KOPT-K1 (cell line): ENCODE results near the gene ZAR1L.
"Not testable (repeated sequence)": the region's sequence is repeated elsewhere in the genome, so short reads cannot be mapped to it uniquely, and the experiment has no call there.

Source experiments
- H3K27ac ChIP-seq: fragments of 200-600 bp; sonication (generic); 2 replicates; pipeline ENCODE4 v1.5.1; 2016; ENCODE audit warnings: antibody characterized with exemption, mild to moderate bottlenecking, low read depth, low read length; ENCODE audit not compliant: poor library complexity, severe bottlenecking
- H3K36me3 ChIP-seq: fragments of 200-600 bp; sonication (generic); 2 replicates; pipeline ENCODE4 v1.5.1; 2017; ENCODE audit warnings: antibody characterized with exemption, mild to moderate bottlenecking, low read length, moderate library complexity; ENCODE audit not compliant: insufficient read depth
- H3K9me3 ChIP-seq: fragments of 200-600 bp; sonication (generic); 2 replicates; pipeline ENCODE4 v1.5.1; 2017; ENCODE audit warnings: antibody characterized with exemption, low read length, mild to moderate bottlenecking; ENCODE audit not compliant: insufficient read depth, poor library complexity, severe bottlenecking

The ZAR1L gene

GRCh38 chr13:32315238-32316027 lies at the start of gene ZAR1L, which contains the start of gene BRCA2:
TSS of gene ZAR1L (minus strand) at chr13:32315363. CDS start at chr13:32311925, 3,438 bp downstream.
TSS of gene BRCA2 (plus strand) at chr13:32315508. CDS start at chr13:32316461, 953 bp downstream.
- H3K36me3 ChIP-seq = peaks cover 31% of the 10 kb centered on the region
- H3K9me3 ChIP-seq = no peaks in the 10 kb centered on the region
- peak within 1 kb of the TSS; percentile 88 for H3K27ac ChIP-seq

- Histone ChIP-seq H3K36me3 (peaks cover 97% of the 10 kb centered on the region), H3K27ac (no peak overlapping the region), H3K9me3 (no peaks in the 10 kb centered on the region)
Observed at GRCh38 chr13:32362574-32362973, 47.4 kb upstream of the ZAR1L start.

- H3K9me3 ChIP-seq, H3K27ac ChIP-seq: not testable (repeated sequence)
- H3K36me3 ChIP-seq = peaks cover 95% of the 10 kb centered on the region
Observed at GRCh38 chr13:32355935-32356334, 40.8 kb upstream of the ZAR1L start.

- Histone ChIP-seq H3K9me3 (no peaks in the 10 kb centered on the region), H3K36me3 (peaks cover 95% of the 10 kb centered on the region), H3K27ac (no peak overlapping the region)
Observed at GRCh38 chr13:32354040-32354439, 38.9 kb upstream of the ZAR1L start.

GRCh38 chr13:32350839-32351441 lies 35.8 kb upstream of the ZAR1L start:
- H3K36me3 ChIP-seq = peaks cover 95% of the 10 kb centered on the region
- not testable (repeated sequence) for H3K27ac ChIP-seq, H3K9me3 ChIP-seq

- peaks cover 11% of the 10 kb centered on the region for H3K9me3 ChIP-seq
- H3K36me3 ChIP-seq = peaks cover 94% of the 10 kb centered on the region
- H3K27ac ChIP-seq = no peak overlapping the region
Observed at GRCh38 chr13:32347651-32348050, 32.5 kb upstream of the ZAR1L start.

GRCh38 chr13:32340914-32341313 lies 25.8 kb upstream of the ZAR1L start:
- no peak overlapping the region for H3K27ac ChIP-seq
- H3K9me3 ChIP-seq = peaks cover 79% of the 10 kb centered on the region
- peaks cover 81% of the 10 kb centered on the region for H3K36me3 ChIP-seq

GRCh38 chr13:32334671-32335070 lies 19.5 kb upstream of the ZAR1L start:
- Histone ChIP-seq H3K27ac (no peak overlapping the region), H3K9me3 (peaks cover 75% of the 10 kb centered on the region), H3K36me3 (peaks cover 95% of the 10 kb centered on the region)

- peaks cover 100% of the 10 kb centered on the region for H3K36me3 ChIP-seq
- peaks cover 33% of the 10 kb centered on the region for H3K9me3 ChIP-seq
- H3K27ac ChIP-seq = no peak overlapping the region
Observed at GRCh38 chr13:32330441-32330840, 15.3 kb upstream of the ZAR1L start.

- Histone ChIP-seq H3K9me3 (no peaks in the 10 kb centered on the region), H3K36me3 (peaks cover 96% of the 10 kb centered on the region), H3K27ac (no peak overlapping the region)
Observed at GRCh38 chr13:32323912-32324311, 8.7 kb upstream of the ZAR1L start.

- H3K27ac ChIP-seq = no peak overlapping the region
- H3K9me3 ChIP-seq = no peaks in the 10 kb centered on the region
- H3K36me3 ChIP-seq = peaks cover 78% of the 10 kb centered on the region
Observed at GRCh38 chr13:32320528-32320927, 5.4 kb upstream of the ZAR1L start.

GRCh38 chr13:32317716-32318465 lies 2.7 kb upstream of the ZAR1L start:
- peaks cover 55% of the 10 kb centered on the region for H3K36me3 ChIP-seq
- no peak overlapping the region for H3K27ac ChIP-seq
- no peaks in the 10 kb centered on the region for H3K9me3 ChIP-seq

- peak overlapping the region; percentile 88 for H3K27ac ChIP-seq
- peaks cover 42% of the 10 kb centered on the region for H3K36me3 ChIP-seq
- H3K9me3 ChIP-seq = no peaks in the 10 kb centered on the region
Observed at GRCh38 chr13:32316501-32316900, 1.3 kb upstream of the ZAR1L start.

- H3K27ac ChIP-seq = peak overlapping the region; percentile 88
Observed at GRCh38 chr13:32316028-32316339, 821 bp upstream of the ZAR1L start.

More at GRCh38 chr13:32316028-32316339, 821 bp upstream of the ZAR1L start:
- no peaks in the 10 kb centered on the region for H3K9me3 ChIP-seq
- peaks cover 36% of the 10 kb centered on the region for H3K36me3 ChIP-seq
